ENCODE measurements around the gene ZFYVE28. TPM values are rescaled to one million over a fixed set of nuclear protein-coding genes. Genes with fewer than 3 reads are reported as not detected.

ZFYVE28 gene
- total and polyA plus RNA-seq, 10 of the 15 experiments (the other 5 are each of a cell fraction or from before 2014, with no cell fraction given): 0.06 to 1.9 (median 0.22) TPM; not detected in 1

- Histone ChIP-seq H3K36me3 (ENCODE audit: control insufficient read depth in 2 of 2, insufficient read depth in 2 of 2, low read length in 1 of 2) (no peaks in the 10 kb centered on the region), H3K4me2 (ENCODE audit: control insufficient read depth, insufficient read depth) (no peak overlapping the region), H3K27me3 (replicated peaks in 1 of 2; ENCODE audit: control insufficient read depth in 2 of 2, insufficient read depth in 2 of 2, low read length in 1 of 2) (no peaks in the 10 kb centered on the region), H3K79me2 (ENCODE audit: control insufficient read depth, insufficient read depth, low read length) (no peaks in the 10 kb centered on the region), H4K20me1 (ENCODE audit: control insufficient read depth, insufficient read depth) (no peaks in the 10 kb centered on the region), H3K4me3 (no peak overlapping the region), H3K9me3 (replicated peaks; ENCODE audit: control insufficient read depth, insufficient read depth, low read length) (no peaks in the 10 kb centered on the region), H2AFZ (ENCODE audit: control insufficient read depth, low read depth, low read length) (no peak overlapping the region), H3K9ac (ENCODE audit: control insufficient read depth, insufficient read depth, low read length) (no peak overlapping the region), H3K27ac (ENCODE audit: control insufficient read depth, insufficient read depth) (no peak overlapping the region), H3K4me1 (ENCODE audit: control insufficient read depth, insufficient read depth, low read length) (peaks cover 8% of the 10 kb centered on the region)
- ATAC-seq (no peak), DNase-seq (ENCODE audit: low read depth, low spot score) (no peak), FAIRE-seq (no peak)
- SMC1A ChIA-PET (ENCODE audit: uncharacterized antibody, unreplicated experiment): no interaction called here
- CTCF ChIA-PET: no interaction called here
- no peak for TF ChIP-seq EGR1 (IDR thresholded peaks at IDR 0.05; ENCODE audit: borderline replicate concordance in 1 of 2, low read depth in 2 of 2, low read length in 2 of 2)
- TF ChIP-seq SPI1 (IDR thresholded peaks at IDR 0.05; ENCODE audit: borderline replicate concordance, insufficient read depth, low read depth, low read length): no peak
- no peak for TF ChIP-seq HSF1 (IDR thresholded peaks at IDR 0.05; ENCODE audit: low read depth, low read length)
- TF ChIP-seq ELK1 (IDR thresholded peaks at IDR 0.05; ENCODE audit: low read depth, low read length): no peak
- TF ChIP-seq HCFC1 (IDR thresholded peaks at IDR 0.05; ENCODE audit: low read length): no peak
- TF ChIP-seq JUND (IDR thresholded peaks at IDR 0.05; ENCODE audit: low read depth, low read length): no peak
- WGBS (ENCODE audit: insufficient coverage, insufficient replicate concordance, low lambda C conversion rate, missing lambda C conversion rate): 80% methylated on average over 5 of the region's 6 CpGs
- no TSS peak for BruUV-seq (replicated peaks)
- POLR2A ChIA-PET: no interaction called here
- RAD21 ChIA-PET (ENCODE audit: unreplicated experiment): no interaction called here
- in situ Hi-C loops (cut with MboI) (no loop called here), intact Hi-C loops (cut with micrococcal nuclease; ENCODE audit: unreplicated experiment) (no loop called here)
These were observed 85.5 kb downstream of the ZFYVE28 start for GRCh38 chr4:2332976-2333319.

Data from GM12878 (cell line).